ENCODE results near the gene ZNF280B.

DNA sequence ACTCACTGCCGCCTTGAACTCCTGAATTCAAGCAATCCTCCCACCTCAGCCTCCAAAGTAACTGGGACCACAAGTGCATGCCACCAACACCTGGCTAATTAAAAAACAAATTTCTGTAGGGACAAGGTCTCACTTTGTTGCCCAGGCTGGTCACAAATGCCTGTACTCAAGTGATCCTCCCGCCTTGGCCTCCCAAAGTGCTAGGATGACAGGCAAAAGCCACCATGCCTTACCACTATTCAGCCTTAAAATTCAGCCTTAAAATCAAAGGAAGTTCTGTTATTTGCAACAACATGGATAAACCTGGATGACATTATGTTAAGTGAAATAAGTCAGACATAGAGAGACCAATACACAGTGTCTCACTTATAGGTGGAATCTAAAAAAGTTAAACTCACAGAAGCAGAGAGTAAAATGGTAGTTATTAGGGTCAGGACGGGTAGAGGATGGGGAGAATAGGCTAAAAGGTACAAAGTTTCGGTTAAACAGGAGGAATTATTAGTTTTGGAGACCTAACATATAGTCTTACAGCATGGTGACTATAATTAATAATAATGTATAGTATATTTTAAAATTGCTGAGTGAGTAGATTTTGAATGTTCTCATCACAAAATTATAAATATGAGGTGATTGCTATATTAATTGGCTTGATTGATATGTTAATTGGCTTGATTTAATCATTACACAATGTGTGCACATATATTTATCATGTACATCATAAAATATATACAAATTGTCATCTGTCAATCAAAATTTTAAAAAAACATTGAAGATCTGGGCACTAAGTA, 17.8 kb upstream of the ZNF280B start:
- TF ChIP-seq CTCF (conservative IDR thresholded peaks at IDR 0.05) = no peak
- no peak for TF ChIP-seq EZH2 (IDR thresholded peaks at IDR 0.05; ENCODE audit: low read depth)
